ENCODE results near the gene MBD1. TPM values are rescaled to one million over a fixed set of nuclear protein-coding genes. Genes with fewer than 3 reads are reported as not detected.
"Not testable (repeated sequence)": the region's sequence is repeated elsewhere in the genome, so short reads cannot be mapped to it uniquely, and the experiment has no call there.

Gene MBD1
- total and polyA plus RNA-seq, 4 donors, result 13.9 to 45.8 (median 26.8) TPM

DNA sequence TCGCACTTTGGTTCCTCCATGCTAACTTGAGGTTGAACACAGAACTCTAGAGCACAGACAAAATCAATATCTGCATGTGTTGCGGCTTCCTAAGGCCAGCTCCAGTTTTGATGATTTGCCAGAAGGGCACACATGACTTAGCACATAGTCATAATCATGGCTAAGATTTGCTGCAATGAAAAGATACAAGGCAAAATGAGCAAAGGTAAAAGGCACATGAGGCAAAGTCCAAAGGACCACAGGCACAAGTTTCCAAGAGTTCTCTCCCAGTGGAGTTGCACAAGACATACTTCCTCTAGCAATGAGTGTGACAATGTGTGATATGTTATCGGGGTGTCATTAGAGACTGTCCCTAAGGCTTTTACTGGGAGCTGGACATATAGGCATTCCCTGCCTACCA, 30.3 kb upstream of the MBD1 start:
- Histone ChIP-seq H3K9me3 (ENCODE audit: control insufficient read depth in 4 of 4, low read length in 3 of 4) (no peaks in the 10 kb centered on the region), H3K4me1 (ENCODE audit: control insufficient read depth in 4 of 4, insufficient read depth in 4 of 4, low read length in 3 of 4) (peaks cover 2 to 28% (median 9%) of the 10 kb centered on the region in 4 donors), H3K9ac (ENCODE audit: low read depth in 1 of 2, low read length in 2 of 2) (no peak overlapping the region), H3K36me3 (ENCODE audit: control insufficient read depth in 4 of 4, insufficient read depth in 3 of 4, low read depth in 1 of 4, low read length in 3 of 4) (no peaks in the 10 kb centered on the region), H3K27me3 (ENCODE audit: control insufficient read depth in 4 of 4, insufficient read depth in 4 of 4, low read length in 3 of 4) (no peaks in the 10 kb centered on the region), H3K27ac (ENCODE audit: low read depth in 1 of 2, low read length in 2 of 2) (no peak overlapping the region), H3K4me3 (ENCODE audit: low read depth in 1 of 3, low read length in 3 of 3) (no peak overlapping the region)
- 43% methylated on average over 3 of the region's 3 CpGs for WGBS
- DNase-seq (ENCODE audit: low spot score), result no peak
- TF ChIP-seq HNF4A (conservative IDR thresholded peaks at IDR 0.05) (peak; percentile 91 to 99), GABPA (IDR thresholded peaks at IDR 0.05 in 1 of 2, conservative IDR thresholded peaks at IDR 0.05 in 1 of 2) (no peak), JUND (IDR thresholded peaks at IDR 0.05) (peak in 1 of 2 donors; percentile 37), RAD21 (IDR thresholded peaks at IDR 0.05) (no peak), FOXA2 (IDR thresholded peaks at IDR 0.05) (no peak), FOXA1 (IDR thresholded peaks at IDR 0.05) (no peak), HNF4G (IDR thresholded peaks at IDR 0.05) (peak; percentile 91), NR2F2 (IDR thresholded peaks at IDR 0.05) (peak; percentile 59), SP1 (IDR thresholded peaks at IDR 0.05) (peak; percentile 87), RXRA (IDR thresholded peaks at IDR 0.05) (peak; percentile 56 to 86), YY1 (IDR thresholded peaks at IDR 0.05) (no peak), TAF1 (conservative IDR thresholded peaks at IDR 0.05) (no peak)
- TF ChIP-seq, protein P1, sequence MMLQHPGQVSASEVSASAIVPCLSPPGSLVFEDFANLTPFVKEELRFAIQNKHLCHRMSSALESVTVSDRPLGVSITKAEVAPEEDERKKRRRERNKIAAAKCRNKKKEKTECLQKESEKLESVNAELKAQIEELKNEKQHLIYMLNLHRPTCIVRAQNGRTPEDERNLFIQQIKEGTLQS (IDR thresholded peaks at IDR 0.05), result peak; percentile 20
- TF ChIP-seq, protein P2, sequence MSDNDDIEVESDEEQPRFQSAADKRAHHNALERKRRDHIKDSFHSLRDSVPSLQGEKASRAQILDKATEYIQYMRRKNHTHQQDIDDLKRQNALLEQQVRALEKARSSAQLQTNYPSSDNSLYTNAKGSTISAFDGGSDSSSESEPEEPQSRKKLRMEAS (IDR thresholded peaks at IDR 0.05), result peak; percentile 28
- TF ChIP-seq, protein P3, sequence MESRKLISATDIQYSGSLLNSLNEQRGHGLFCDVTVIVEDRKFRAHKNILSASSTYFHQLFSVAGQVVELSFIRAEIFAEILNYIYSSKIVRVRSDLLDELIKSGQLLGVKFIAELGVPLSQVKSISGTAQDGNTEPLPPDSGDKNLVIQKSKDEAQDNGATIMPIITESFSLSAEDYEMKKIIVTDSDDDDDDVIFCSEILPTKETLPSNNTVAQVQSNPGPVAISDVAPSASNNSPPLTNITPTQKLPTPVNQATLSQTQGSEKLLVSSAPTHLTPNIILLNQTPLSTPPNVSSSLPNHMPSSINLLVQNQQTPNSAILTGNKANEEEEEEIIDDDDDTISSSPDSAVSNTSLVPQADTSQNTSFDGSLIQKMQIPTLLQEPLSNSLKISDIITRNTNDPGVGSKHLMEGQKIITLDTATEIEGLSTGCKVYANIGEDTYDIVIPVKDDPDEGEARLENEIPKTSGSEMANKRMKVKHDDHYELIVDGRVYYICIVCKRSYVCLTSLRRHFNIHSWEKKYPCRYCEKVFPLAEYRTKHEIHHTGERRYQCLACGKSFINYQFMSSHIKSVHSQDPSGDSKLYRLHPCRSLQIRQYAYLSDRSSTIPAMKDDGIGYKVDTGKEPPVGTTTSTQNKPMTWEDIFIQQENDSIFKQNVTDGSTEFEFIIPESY (IDR thresholded peaks at IDR 0.05), result no peak
- TF ChIP-seq, protein P4, sequence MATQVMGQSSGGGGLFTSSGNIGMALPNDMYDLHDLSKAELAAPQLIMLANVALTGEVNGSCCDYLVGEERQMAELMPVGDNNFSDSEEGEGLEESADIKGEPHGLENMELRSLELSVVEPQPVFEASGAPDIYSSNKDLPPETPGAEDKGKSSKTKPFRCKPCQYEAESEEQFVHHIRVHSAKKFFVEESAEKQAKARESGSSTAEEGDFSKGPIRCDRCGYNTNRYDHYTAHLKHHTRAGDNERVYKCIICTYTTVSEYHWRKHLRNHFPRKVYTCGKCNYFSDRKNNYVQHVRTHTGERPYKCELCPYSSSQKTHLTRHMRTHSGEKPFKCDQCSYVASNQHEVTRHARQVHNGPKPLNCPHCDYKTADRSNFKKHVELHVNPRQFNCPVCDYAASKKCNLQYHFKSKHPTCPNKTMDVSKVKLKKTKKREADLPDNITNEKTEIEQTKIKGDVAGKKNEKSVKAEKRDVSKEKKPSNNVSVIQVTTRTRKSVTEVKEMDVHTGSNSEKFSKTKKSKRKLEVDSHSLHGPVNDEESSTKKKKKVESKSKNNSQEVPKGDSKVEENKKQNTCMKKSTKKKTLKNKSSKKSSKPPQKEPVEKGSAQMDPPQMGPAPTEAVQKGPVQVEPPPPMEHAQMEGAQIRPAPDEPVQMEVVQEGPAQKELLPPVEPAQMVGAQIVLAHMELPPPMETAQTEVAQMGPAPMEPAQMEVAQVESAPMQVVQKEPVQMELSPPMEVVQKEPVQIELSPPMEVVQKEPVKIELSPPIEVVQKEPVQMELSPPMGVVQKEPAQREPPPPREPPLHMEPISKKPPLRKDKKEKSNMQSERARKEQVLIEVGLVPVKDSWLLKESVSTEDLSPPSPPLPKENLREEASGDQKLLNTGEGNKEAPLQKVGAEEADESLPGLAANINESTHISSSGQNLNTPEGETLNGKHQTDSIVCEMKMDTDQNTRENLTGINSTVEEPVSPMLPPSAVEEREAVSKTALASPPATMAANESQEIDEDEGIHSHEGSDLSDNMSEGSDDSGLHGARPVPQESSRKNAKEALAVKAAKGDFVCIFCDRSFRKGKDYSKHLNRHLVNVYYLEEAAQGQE (IDR thresholded peaks at IDR 0.05), result no peak

DNA sequence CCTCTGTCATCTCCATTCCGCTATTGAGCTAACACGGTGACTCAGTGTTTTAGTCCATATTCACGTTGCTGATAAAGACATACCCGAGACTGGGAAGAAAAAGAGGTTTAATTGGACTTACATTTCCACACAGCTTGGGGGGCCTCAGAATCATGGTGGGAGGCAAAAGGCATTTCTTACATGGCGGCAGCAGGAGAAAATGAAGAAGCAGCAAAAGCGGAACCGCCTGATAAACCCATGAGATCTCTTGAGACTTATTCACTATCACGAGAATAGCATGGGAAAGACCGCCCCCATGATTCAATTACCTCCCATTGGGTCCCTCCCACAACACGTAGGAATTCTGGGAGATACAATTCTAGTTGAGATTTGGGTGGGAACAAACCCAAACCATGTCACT, 28.8 kb upstream of the MBD1 start:
- peaks cover 2 to 28% (median 9%) of the 10 kb centered on the region in 4 donors for H3K4me1 ChIP-seq (ENCODE audit: control insufficient read depth in 4 of 4, insufficient read depth in 4 of 4, low read length in 3 of 4)
- no peak overlapping the region for H3K9ac ChIP-seq (ENCODE audit: low read depth in 1 of 2, low read length in 2 of 2)
- TF ChIP-seq, protein P3 (IDR thresholded peaks at IDR 0.05), result no peak
- no peak for TF ChIP-seq EGR1 (IDR thresholded peaks at IDR 0.05; ENCODE audit: low read depth in 2 of 2)
- TF ChIP-seq FOXA1 (IDR thresholded peaks at IDR 0.05), result no peak
- TF ChIP-seq RAD21 (IDR thresholded peaks at IDR 0.05), result no peak
- no peak for TF ChIP-seq FOXA2 (IDR thresholded peaks at IDR 0.05)
- no peak for TF ChIP-seq RXRA (IDR thresholded peaks at IDR 0.05)
- 94% methylated on average over 10 of the region's 10 CpGs for WGBS
- H3K27ac ChIP-seq (ENCODE audit: low read depth in 1 of 2, low read length in 2 of 2), result no peak overlapping the region
- no peak for DNase-seq (ENCODE audit: low spot score)
- H3K4me3 ChIP-seq (ENCODE audit: low read depth in 1 of 3, low read length in 3 of 3), result no peak overlapping the region
- H3K36me3 ChIP-seq (ENCODE audit: control insufficient read depth in 4 of 4, insufficient read depth in 3 of 4, low read depth in 1 of 4, low read length in 3 of 4), result no peaks in the 10 kb centered on the region
- H3K9me3 ChIP-seq (ENCODE audit: control insufficient read depth in 4 of 4, low read length in 3 of 4), result no peaks in the 10 kb centered on the region
- H3K27me3 ChIP-seq (ENCODE audit: control insufficient read depth in 4 of 4, insufficient read depth in 4 of 4, low read length in 3 of 4), result no peaks in the 10 kb centered on the region

DNA sequence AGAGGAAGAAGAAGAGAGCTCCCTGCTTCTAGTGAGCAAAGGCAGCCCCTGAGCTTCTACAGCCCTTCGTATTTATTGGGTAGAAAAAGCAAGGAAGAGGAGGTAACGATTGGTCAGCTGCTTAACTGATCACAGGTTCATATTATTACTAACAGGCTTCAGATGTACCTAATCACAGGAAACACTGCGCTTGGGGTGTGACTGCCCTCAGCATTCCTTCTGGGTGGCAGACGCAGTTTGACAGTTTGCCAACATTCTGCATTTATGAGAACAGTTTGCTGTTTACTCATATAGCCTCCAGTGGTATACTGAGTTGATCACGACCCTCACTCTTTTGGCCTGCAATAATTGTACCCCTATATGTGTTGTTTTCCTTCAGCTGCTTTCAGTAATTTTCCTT, 27.5 kb upstream of the MBD1 start:
- H3K9ac ChIP-seq (ENCODE audit: low read depth in 1 of 2, low read length in 2 of 2); H3K9me3 ChIP-seq (ENCODE audit: control insufficient read depth in 4 of 4, low read length in 3 of 4); H3K4me3 ChIP-seq (ENCODE audit: low read depth in 1 of 3, low read length in 3 of 3); H3K27me3 ChIP-seq (ENCODE audit: control insufficient read depth in 4 of 4, insufficient read depth in 4 of 4, low read length in 3 of 4); H3K36me3 ChIP-seq (ENCODE audit: control insufficient read depth in 4 of 4, insufficient read depth in 3 of 4, low read depth in 1 of 4, low read length in 3 of 4); DNase-seq (ENCODE audit: low spot score): not testable (repeated sequence)
- Histone ChIP-seq H3K27ac (ENCODE audit: low read depth in 1 of 2, low read length in 2 of 2) (peak overlapping the region in 1 of 2 donors; percentile 65), H3K4me1 (ENCODE audit: control insufficient read depth in 4 of 4, insufficient read depth in 4 of 4, low read length in 3 of 4) (peaks cover 2 to 25% (median 6%) of the 10 kb centered on the region in 4 donors)
- WGBS, result 63% methylated on average over 5 of the region's 5 CpGs

Data from liver (tissue), 9 donors.